Immature natural killer cell (primary cell): ENCODE data around the gene CACNA2D2. TPM values are rescaled to one million over a fixed set of nuclear protein-coding genes. Genes with fewer than 3 reads are reported as not detected.
A peak's percentile ranks its signal among the peaks of the same experiment; 100 is the strongest.

Source experiments
- DNase-seq, 3 donors: peaks; one replicate each; pipeline ENCODE4 v3.0.0; 2022; ENCODE audit warnings: mixed read lengths in 1 of 3
- H3K27ac Mint-ChIP-seq, 6 donors: one replicate each; pipeline ENCODE4 v1.8.0; 2020; ENCODE audit warnings: mixed read lengths in 6 of 6, mild to moderate bottlenecking in 5 of 6, inconsistent platforms in 4 of 6, moderate library complexity in 3 of 6
- H3K27me3 Mint-ChIP-seq, 3 donors: one replicate each; pipeline ENCODE4 v1.8.0; 2020 to 2021; ENCODE audit warnings: low read depth in 3 of 3, mild to moderate bottlenecking in 3 of 3, mixed read lengths in 3 of 3, moderate library complexity in 3 of 3, inconsistent platforms in 1 of 3
- H3K36me3 Mint-ChIP-seq, 3 donors: one replicate each; pipeline ENCODE4 v1.8.0; 2020; ENCODE audit warnings: mixed read lengths in 3 of 3, inconsistent platforms in 2 of 3, mild to moderate bottlenecking in 2 of 3
- H3K4me1 Mint-ChIP-seq, 2 donors: one replicate each; pipeline ENCODE4 v1.8.0; 2020; ENCODE audit warnings: inconsistent platforms in 2 of 2, mild to moderate bottlenecking in 2 of 2, mixed read lengths in 2 of 2, moderate library complexity in 1 of 2
- H3K4me3 Mint-ChIP-seq, 5 donors: one replicate each; pipeline ENCODE4 v1.8.0; 2020; ENCODE audit warnings: mild to moderate bottlenecking in 5 of 5, mixed read lengths in 5 of 5, inconsistent platforms in 3 of 5, moderate library complexity in 3 of 5
- H3K9me3 Mint-ChIP-seq, 6 donors: one replicate each; pipeline ENCODE4 v1.8.0; 2020; ENCODE audit warnings: mild to moderate bottlenecking in 6 of 6, mixed read lengths in 6 of 6, inconsistent platforms in 4 of 6, moderate library complexity in 3 of 6
- polyA plus RNA-seq, 3 donors: library from polyadenylated mRNA; unstranded; fragments of 300-500 nt; fragmentation: Illumina TruSeq; gene quantifications; one replicate each; pipeline ENCODE4 v1.2.3, GENCODE V29; 2021

The CACNA2D2 gene
- polyA plus RNA-seq, 3 donors from 2014 or later = 1.5 to 6.0 (median 2.3) TPM

GRCh38 chr3:50395070-50395860 is 108.2 kb downstream of the CACNA2D2 start:
- H3K36me3 Mint-ChIP-seq = no peaks in the 10 kb centered on the region
- H3K27ac Mint-ChIP-seq = no peak overlapping the region
- H3K4me3 Mint-ChIP-seq = no peak overlapping the region
- peaks cover 26 to 33% of the 10 kb centered on the region in 2 donors for H3K4me1 Mint-ChIP-seq
- no peaks in the 10 kb centered on the region for H3K9me3 Mint-ChIP-seq
- DNase-seq = no peak
- H3K27me3 Mint-ChIP-seq = no peaks in the 10 kb centered on the region

GRCh38 chr3:50393061-50393460 is 110.4 kb downstream of the CACNA2D2 start:
- DNase-seq = no peak
- Mint-ChIP-seq H3K9me3 (no peaks in the 10 kb centered on the region), H3K36me3 (no peaks in the 10 kb centered on the region), H3K27me3 (no peaks in the 10 kb centered on the region), H3K4me1 (peaks cover 20% of the 10 kb centered on the region in 2 donors), H3K4me3 (peak overlapping the region in 1 of 5 donors; percentile 33), H3K27ac (peak overlapping the region in 1 of 6 donors; percentile 57)

- Mint-ChIP-seq H3K27me3 (no peaks in the 10 kb centered on the region), H3K36me3 (no peaks in the 10 kb centered on the region), H3K4me3 (peak overlapping the region in 1 of 5 donors; percentile 55), H3K4me1 (peaks cover 19 to 20% of the 10 kb centered on the region in 2 donors), H3K27ac (peak overlapping the region in 3 of 6 donors; percentile 0 to 75 (median 10)), H3K9me3 (no peaks in the 10 kb centered on the region)
- peak; percentile 15 to 19 (median 15) for DNase-seq
These were observed 111.2 kb downstream of the CACNA2D2 start for GRCh38 chr3:50392101-50392715.

GRCh38 chr3:50390508-50391224 is 112.8 kb downstream of the CACNA2D2 start:
- Mint-ChIP-seq H3K4me3 (no peak overlapping the region), H3K36me3 (no peaks in the 10 kb centered on the region), H3K4me1 (peaks cover 19 to 20% of the 10 kb centered on the region in 2 donors), H3K9me3 (no peaks in the 10 kb centered on the region), H3K27ac (peak overlapping the region in 1 of 6 donors; percentile 52), H3K27me3 (no peaks in the 10 kb centered on the region)
- no peak for DNase-seq

- no peak for DNase-seq
- Mint-ChIP-seq H3K9me3 (no peaks in the 10 kb centered on the region), H3K27me3 (no peaks in the 10 kb centered on the region), H3K4me3 (no peak overlapping the region), H3K4me1 (peaks cover 19 to 20% of the 10 kb centered on the region in 2 donors), H3K36me3 (no peaks in the 10 kb centered on the region), H3K27ac (no peak overlapping the region)
These were observed 114.0 kb downstream of the CACNA2D2 start for GRCh38 chr3:50389414-50389767.

GRCh38 chr3:50388720-50389413 is 114.6 kb downstream of the CACNA2D2 start:
- Mint-ChIP-seq H3K4me3 (no peak overlapping the region), H3K9me3 (no peaks in the 10 kb centered on the region), H3K27ac (no peak overlapping the region), H3K27me3 (no peaks in the 10 kb centered on the region), H3K36me3 (no peaks in the 10 kb centered on the region), H3K4me1 (peaks cover 19 to 20% of the 10 kb centered on the region in 2 donors)
- DNase-seq = no peak

GRCh38 chr3:50388016-50388719 is 115.3 kb downstream of the CACNA2D2 start:
- H3K9me3 Mint-ChIP-seq = no peaks in the 10 kb centered on the region
- H3K4me1 Mint-ChIP-seq = peaks cover 19 to 20% of the 10 kb centered on the region in 2 donors
- H3K27ac Mint-ChIP-seq = no peak overlapping the region
- H3K36me3 Mint-ChIP-seq = no peaks in the 10 kb centered on the region
- DNase-seq = no peak
- no peak overlapping the region for H3K4me3 Mint-ChIP-seq
- H3K27me3 Mint-ChIP-seq = no peaks in the 10 kb centered on the region

- no peaks in the 10 kb centered on the region for H3K9me3 Mint-ChIP-seq
- no peak overlapping the region for H3K4me3 Mint-ChIP-seq
- H3K4me1 Mint-ChIP-seq = peaks cover 0 to 2% of the 10 kb centered on the region in 2 donors
- no peak overlapping the region for H3K27ac Mint-ChIP-seq
- DNase-seq = no peak
- peaks cover 0 to 4% (median 0%) of the 10 kb centered on the region in 3 donors for H3K27me3 Mint-ChIP-seq
- no peaks in the 10 kb centered on the region for H3K36me3 Mint-ChIP-seq
These were observed 117.7 kb downstream of the CACNA2D2 start for GRCh38 chr3:50385754-50386153.

- Mint-ChIP-seq H3K27ac (peak overlapping the region in 1 of 6 donors; percentile 37), H3K36me3 (no peaks in the 10 kb centered on the region), H3K9me3 (no peaks in the 10 kb centered on the region), H3K4me1 (no peaks in the 10 kb centered on the region), H3K27me3 (peaks cover 0 to 5% (median 0%) of the 10 kb centered on the region in 3 donors), H3K4me3 (no peak overlapping the region)
- no peak for DNase-seq
These were observed 119.7 kb downstream of the CACNA2D2 start for GRCh38 chr3:50383750-50384149.

- peaks cover 0 to 4% (median 0%) of the 10 kb centered on the region in 3 donors for H3K36me3 Mint-ChIP-seq
- no peak overlapping the region for H3K27ac Mint-ChIP-seq
- no peak overlapping the region for H3K4me3 Mint-ChIP-seq
These were observed 120.7 kb downstream of the CACNA2D2 start for GRCh38 chr3:50382722-50383121.

GRCh38 chr3:50381383-50381782 is 122.1 kb downstream of the CACNA2D2 start:
- no peak for DNase-seq
- Mint-ChIP-seq H3K9me3 (no peaks in the 10 kb centered on the region), H3K4me3 (no peak overlapping the region), H3K4me1 (no peaks in the 10 kb centered on the region), H3K27me3 (peaks cover 0 to 5% (median 0%) of the 10 kb centered on the region in 3 donors), H3K27ac (peak overlapping the region in 1 of 6 donors; percentile 74), H3K36me3 (peaks cover 0 to 4% (median 3%) of the 10 kb centered on the region in 3 donors)

More at GRCh38 chr3:50382722-50383121, 120.7 kb downstream of the CACNA2D2 start:
- DNase-seq = no peak
- no peaks in the 10 kb centered on the region for H3K4me1 Mint-ChIP-seq
- H3K9me3 Mint-ChIP-seq = no peaks in the 10 kb centered on the region
- H3K27me3 Mint-ChIP-seq = peaks cover 0 to 5% (median 0%) of the 10 kb centered on the region in 3 donors

GRCh38 chr3:50380405-50381085 is 122.9 kb downstream of the CACNA2D2 start:
- peaks cover 0 to 8% (median 0%) of the 10 kb centered on the region in 3 donors for H3K27me3 Mint-ChIP-seq

More at GRCh38 chr3:50380405-50381085, 122.9 kb downstream of the CACNA2D2 start:
- no peak overlapping the region for H3K4me3 Mint-ChIP-seq
- H3K36me3 Mint-ChIP-seq = peaks cover 0 to 4% (median 3%) of the 10 kb centered on the region in 3 donors
- no peak for DNase-seq
- H3K4me1 Mint-ChIP-seq = no peaks in the 10 kb centered on the region
- H3K27ac Mint-ChIP-seq = no peak overlapping the region
- no peaks in the 10 kb centered on the region for H3K9me3 Mint-ChIP-seq
